HepG2 (cell line): ENCODE data around the gene ALG14. TPM values are rescaled to one million over a fixed set of nuclear protein-coding genes. Genes with fewer than 3 reads are reported as not detected.

Experiments
- ARNT2 ChIP-seq: sonication (generic); formaldehyde crosslinking; IDR thresholded peaks from 2 replicates; pipeline ENCODE4 v1.8.0; 2022; ENCODE audit warnings: mild to moderate bottlenecking, low read depth, missing genetic modification reagents, moderate library complexity
- ASH2L ChIP-seq: fragments of 300-600, 200-600 bp; sonication (generic); IDR thresholded peaks from 2 replicates; pipeline ENCODE4 v1.7.0; 2017; ENCODE audit warnings: low read depth, mild to moderate bottlenecking, moderate library complexity, mixed read lengths, low read length; ENCODE audit not compliant: insufficient read length
- CBX1 ChIP-seq: IDR thresholded peaks from one replicate; pipeline ENCODE4 v1.6.1; 2016; ENCODE audit warnings: antibody characterized with exemption, low read depth
- DR1 ChIP-seq: sonication (generic); formaldehyde crosslinking; IDR thresholded peaks from 2 replicates; pipeline ENCODE4 v1.8.0; 2021; ENCODE audit warnings: mild to moderate bottlenecking, missing genetic modification reagents, inconsistent platforms
- HDAC2 ChIP-seq: sonication (generic); formaldehyde crosslinking; IDR thresholded peaks from 2 replicates; pipeline ENCODE4 v1.4.0; 2020; ENCODE audit warnings: missing genetic modification reagents
- HOXA3 ChIP-seq: sonication (generic); formaldehyde crosslinking; IDR thresholded peaks from 2 replicates; pipeline ENCODE4 v1.5.0; 2020; ENCODE audit warnings: missing genetic modification reagents
- KDM1A ChIP-seq: IDR thresholded peaks from 2 replicates; pipeline ENCODE4 v1.6.1; 2016; ENCODE audit warnings: missing compliant biosample characterization
- KMT2A ChIP-seq: sonication (generic); formaldehyde crosslinking; IDR thresholded peaks from 2 replicates; pipeline ENCODE4 v1.4.0; 2020; ENCODE audit warnings: missing genetic modification reagents
- MED1 ChIP-seq: sonication (generic); formaldehyde crosslinking; IDR thresholded peaks from 2 replicates; pipeline ENCODE4 v1.4.0; 2020; ENCODE audit warnings: missing genetic modification reagents
- POLR2A ChIP-seq, 2 experiments: IDR thresholded peaks; 2 replicates each; pipeline ENCODE4 v1.6.1; 2011; ENCODE audit warnings: low read depth in 2 of 2, low read length in 2 of 2, mild to moderate bottlenecking in 1 of 2, moderate library complexity in 1 of 2; ENCODE audit not compliant: insufficient read depth in 1 of 2
- RBFOX2 ChIP-seq: fragments of 200-400 bp; formaldehyde crosslinking; IDR thresholded peaks from 2 replicates; pipeline ENCODE4 v1.6.1; 2017; ENCODE audit warnings: low read depth, mild to moderate bottlenecking, low read length
- SALL1 ChIP-seq: sonication (generic); formaldehyde crosslinking; IDR thresholded peaks from 2 replicates; pipeline ENCODE4 v1.8.0; 2022; ENCODE audit warnings: mild to moderate bottlenecking, missing genetic modification reagents
- SMC3 ChIP-seq: IDR thresholded peaks from 2 replicates; pipeline ENCODE4 v1.6.1; 2011; ENCODE audit warnings: low read length, improper control_type of control experiment
- TAF15 ChIP-seq: fragments of 200-400 bp; formaldehyde crosslinking; IDR thresholded peaks from one replicate; pipeline ENCODE4 v1.6.1; 2018; ENCODE audit warnings: mild to moderate bottlenecking, low read depth, low read length; ENCODE audit not compliant: poor library complexity, severe bottlenecking
- XRCC5 ChIP-seq: fragments of 200-400 bp; formaldehyde crosslinking; optimal IDR thresholded peaks from 2 replicates; pipeline ENCODE3; 2017; ENCODE audit warnings: mild to moderate bottlenecking, low read length
- ZNF12 ChIP-seq: sonication (generic); formaldehyde crosslinking; IDR thresholded peaks from 2 replicates; pipeline ENCODE4 v1.5.0; 2020; ENCODE audit warnings: missing genetic modification reagents
- ZNF292 ChIP-seq: sonication (generic); formaldehyde crosslinking; IDR thresholded peaks from 2 replicates; pipeline ENCODE4 v1.8.1; 2022; ENCODE audit warnings: mild to moderate bottlenecking, low read depth, missing genetic modification reagents, borderline replicate concordance
- ZNF350 ChIP-seq: sonication (generic); formaldehyde crosslinking; IDR thresholded peaks from 2 replicates; pipeline ENCODE4 v1.4.0; 2020; ENCODE audit warnings: mild to moderate bottlenecking, low read depth, missing genetic modification reagents, borderline replicate concordance
- ZNF383 ChIP-seq: sonication (generic); formaldehyde crosslinking; IDR thresholded peaks from 2 replicates; pipeline ENCODE4 v1.4.0; 2020; ENCODE audit warnings: missing genetic modification reagents, mild to moderate bottlenecking, borderline replicate concordance
- ZNF543 ChIP-seq: sonication (generic); formaldehyde crosslinking; IDR thresholded peaks from 2 replicates; pipeline ENCODE4 v1.4.0; 2020; ENCODE audit warnings: mild to moderate bottlenecking, missing genetic modification reagents
- ZNF614 ChIP-seq: IDR thresholded peaks from 2 replicates; pipeline ENCODE4 v1.6.1; 2018; ENCODE audit warnings: missing biosample characterization, missing genetic modification reagents, inconsistent platforms, borderline replicate concordance
- ZNF619 ChIP-seq: sonication (generic); formaldehyde crosslinking; IDR thresholded peaks from 2 replicates; pipeline ENCODE4 v1.4.0; 2020; ENCODE audit warnings: mild to moderate bottlenecking, missing genetic modification reagents
- ZNF780A ChIP-seq: sonication (generic); formaldehyde crosslinking; IDR thresholded peaks from 2 replicates; pipeline ENCODE4 v1.8.0; 2022; ENCODE audit warnings: mild to moderate bottlenecking, missing genetic modification reagents, moderate library complexity
- polyA plus RNA-seq, 8 experiments: library from polyadenylated mRNA; depleted of rRNA in 3 of 8; stranded (reverse) in 7 of 8; unstranded in 1 of 8; fragments of >200 nt; fragmentation: Illumina TruSeq in 4 of 8; extraction: Trizol in 4 of 8; gene quantifications; 2 replicates each; pipeline versions ENCODE4 v1.2.1 to v1.2.3, GENCODE V29; 2011 to 2016; ENCODE audit warnings: low read depth in 4 of 8, missing spikeins in 1 of 8, mixed read lengths in 1 of 8; ENCODE audit not compliant: insufficient read depth in 1 of 8
- total RNA-seq, 5 experiments: library from RNA; depleted of rRNA; stranded (reverse); fragments of >200 nt; fragmentation: Illumina TruSeq; extraction: Trizol; gene quantifications; 2 replicates each; pipeline ENCODE4 v1.2.3, GENCODE V29; 2016; ENCODE audit warnings: low read depth in 1 of 5
- TF ChIP-seq, protein P1 (sequence below): sonication (generic); formaldehyde crosslinking; conservative IDR thresholded peaks from 2 replicates; pipeline ENCODE4 v1.8.0; 2022; ENCODE audit warnings: mild to moderate bottlenecking, moderate library complexity, missing genetic modification reagents
- TF ChIP-seq, protein P2 (sequence below): sonication (generic); formaldehyde crosslinking; IDR thresholded peaks from 2 replicates; pipeline ENCODE4 v1.5.0; 2020; ENCODE audit warnings: missing genetic modification reagents
- TF ChIP-seq, protein P3 (sequence below): sonication (generic); formaldehyde crosslinking; IDR thresholded peaks from 2 replicates; pipeline ENCODE4 v1.9.0; 2021; ENCODE audit warnings: missing genetic modification reagents, borderline replicate concordance

ALG14 gene
- total and polyA plus RNA-seq, 2 of the 13 experiments (the other 11 are each of a cell fraction or from before 2014, with no cell fraction given) = 4.5 to 12.7 TPM

DNA sequence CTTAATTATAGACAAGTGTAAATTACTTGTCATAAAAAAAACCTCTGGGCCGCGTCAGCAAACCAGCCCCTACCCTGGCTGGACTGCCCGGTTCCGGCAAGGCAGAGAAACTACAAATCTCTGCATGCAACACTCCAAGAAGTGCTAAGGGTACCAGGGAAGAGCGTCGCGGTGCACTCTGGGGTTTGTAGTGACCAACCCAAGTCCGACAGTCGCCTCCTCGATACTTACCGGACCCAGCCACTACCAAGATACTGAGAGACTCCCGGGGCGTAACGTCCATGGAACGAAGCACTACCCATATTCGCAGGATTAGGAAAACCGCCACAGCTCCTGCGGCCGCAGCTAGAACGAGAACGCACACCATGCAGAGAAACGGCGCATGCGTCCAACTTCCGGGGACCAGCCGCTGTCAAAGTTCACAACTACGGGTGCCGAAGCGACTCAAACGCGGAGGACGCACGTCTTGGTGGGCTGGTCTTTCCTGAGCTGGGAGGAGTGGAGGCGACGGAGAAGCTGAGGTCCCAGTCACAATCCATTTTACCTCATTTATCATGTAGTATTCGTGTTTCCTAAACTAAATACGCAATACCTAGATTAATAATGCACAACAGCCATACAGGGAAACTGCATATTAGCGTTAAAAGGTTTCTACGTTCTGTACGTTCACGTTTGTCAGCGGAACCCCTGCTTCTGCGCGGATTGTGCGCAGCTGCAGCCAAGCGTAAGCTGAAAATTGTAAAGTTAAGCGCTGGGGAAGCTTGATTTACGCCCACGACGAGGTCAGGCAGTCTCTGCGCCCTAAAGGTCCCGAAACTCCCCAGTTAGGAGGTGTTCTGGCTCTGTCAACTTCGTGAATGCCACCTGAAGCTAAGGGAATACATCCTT, at the start of gene ALG14 (continued):
- TF ChIP-seq ZNF780A (CRISPR knock-in tag) (no peak), TAF15 (no peak), ZNF292 (CRISPR knock-in tag) (peak; percentile 62; the same call in 1 of the 2 replicates), ZNF543 (CRISPR knock-in tag) (peak; percentile 46; the same call in 1 of the 2 replicates), SALL1 (CRISPR knock-in tag) (peak; percentile 85), ZNF614 (CRISPR knock-in tag) (peak; percentile 70), KDM1A (no peak), DR1 (CRISPR knock-in tag) (peak; percentile 46; the same call in 1 of the 2 replicates), ZNF12 (CRISPR knock-in tag) (peak; percentile 11; the same call in 1 of the 2 replicates), MED1 (CRISPR knock-in tag) (peak; percentile 59; the same call in 1 of the 2 replicates), ASH2L (peak; percentile 93), SMC3 (0 out of 2 replicates have a peak, but pooled peaks have one; percentile 1), ZNF350 (peak; percentile 88), POLR2A (IDR thresholded peaks at IDR 0.05; ENCODE audit: insufficient read depth in 1 of 2, low read depth in 2 of 2, low read length in 2 of 2) (peak; percentile 61 to 80), ZNF619 (CRISPR knock-in tag) (peak; percentile 60; the same call in 1 of the 2 replicates), ARNT2 (CRISPR knock-in tag) (peak; percentile 26; the same call in 1 of the 2 replicates), XRCC5 (peak; percentile 77), HOXA3 (CRISPR knock-in tag) (peak; percentile 80), HDAC2 (CRISPR knock-in tag) (peak; percentile 70; the same call in 1 of the 2 replicates), ZNF383 (CRISPR knock-in tag) (0 out of 2 replicates have a peak, but pooled peaks have one; percentile 25), CBX1 (peak; percentile 60), RBFOX2 (peak; percentile 75), KMT2A (CRISPR knock-in tag) (peak; percentile 84)
- TF ChIP-seq, protein P1, sequence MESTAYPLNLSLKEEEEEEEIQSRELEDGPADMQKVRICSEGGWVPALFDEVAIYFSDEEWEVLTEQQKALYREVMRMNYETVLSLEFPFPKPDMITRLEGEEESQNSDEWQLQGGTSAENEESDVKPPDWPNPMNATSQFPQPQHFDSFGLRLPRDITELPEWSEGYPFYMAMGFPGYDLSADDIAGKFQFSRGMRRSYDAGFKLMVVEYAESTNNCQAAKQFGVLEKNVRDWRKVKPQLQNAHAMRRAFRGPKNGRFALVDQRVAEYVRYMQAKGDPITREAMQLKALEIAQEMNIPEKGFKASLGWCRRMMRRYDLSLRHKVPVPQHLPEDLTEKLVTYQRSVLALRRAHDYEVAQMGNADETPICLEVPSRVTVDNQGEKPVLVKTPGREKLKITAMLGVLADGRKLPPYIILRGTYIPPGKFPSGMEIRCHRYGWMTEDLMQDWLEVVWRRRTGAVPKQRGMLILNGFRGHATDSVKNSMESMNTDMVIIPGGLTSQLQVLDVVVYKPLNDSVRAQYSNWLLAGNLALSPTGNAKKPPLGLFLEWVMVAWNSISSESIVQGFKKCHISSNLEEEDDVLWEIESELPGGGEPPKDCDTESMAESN = peak; percentile 70; the same call in 1 of the 2 replicates
- TF ChIP-seq, protein P2, sequence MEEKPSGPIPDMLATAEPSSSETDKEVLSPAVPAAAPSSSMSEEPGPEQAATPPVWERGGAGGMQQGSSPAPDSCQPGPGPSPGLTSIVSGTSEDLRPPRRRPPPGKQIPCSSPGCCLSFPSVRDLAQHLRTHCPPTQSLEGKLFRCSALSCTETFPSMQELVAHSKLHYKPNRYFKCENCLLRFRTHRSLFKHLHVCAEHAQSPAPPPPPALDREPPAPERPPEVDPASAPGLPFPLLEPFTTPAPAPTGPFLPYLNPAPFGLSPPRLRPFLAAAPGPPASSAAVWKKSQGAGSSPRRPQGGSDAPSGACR (CRISPR knock-in tag) = 0 out of 2 replicates have a peak, but pooled peaks have one; percentile 47
- TF ChIP-seq, protein P3, sequence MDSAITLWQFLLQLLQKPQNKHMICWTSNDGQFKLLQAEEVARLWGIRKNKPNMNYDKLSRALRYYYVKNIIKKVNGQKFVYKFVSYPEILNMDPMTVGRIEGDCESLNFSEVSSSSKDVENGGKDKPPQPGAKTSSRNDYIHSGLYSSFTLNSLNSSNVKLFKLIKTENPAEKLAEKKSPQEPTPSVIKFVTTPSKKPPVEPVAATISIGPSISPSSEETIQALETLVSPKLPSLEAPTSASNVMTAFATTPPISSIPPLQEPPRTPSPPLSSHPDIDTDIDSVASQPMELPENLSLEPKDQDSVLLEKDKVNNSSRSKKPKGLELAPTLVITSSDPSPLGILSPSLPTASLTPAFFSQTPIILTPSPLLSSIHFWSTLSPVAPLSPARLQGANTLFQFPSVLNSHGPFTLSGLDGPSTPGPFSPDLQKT (CRISPR knock-in tag) = peak; percentile 16; the same call in 1 of the 2 replicates
